GM21423 (cell line): Measurements from ENCODE around the gene GJA8.
"Not testable (repeated sequence)": the region's sequence is repeated elsewhere in the genome, so short reads cannot be mapped to it uniquely, and the experiment has no call there.

Experiments used
- ATAC-seq: cut with Tn5 transposase; IDR thresholded peaks from one replicate; pipeline ENCODE4 v1.9.1; 2021; ENCODE audit warnings: mild to moderate bottlenecking, moderate library complexity; ENCODE audit not compliant: unreplicated experiment

GJA8 gene

DNA sequence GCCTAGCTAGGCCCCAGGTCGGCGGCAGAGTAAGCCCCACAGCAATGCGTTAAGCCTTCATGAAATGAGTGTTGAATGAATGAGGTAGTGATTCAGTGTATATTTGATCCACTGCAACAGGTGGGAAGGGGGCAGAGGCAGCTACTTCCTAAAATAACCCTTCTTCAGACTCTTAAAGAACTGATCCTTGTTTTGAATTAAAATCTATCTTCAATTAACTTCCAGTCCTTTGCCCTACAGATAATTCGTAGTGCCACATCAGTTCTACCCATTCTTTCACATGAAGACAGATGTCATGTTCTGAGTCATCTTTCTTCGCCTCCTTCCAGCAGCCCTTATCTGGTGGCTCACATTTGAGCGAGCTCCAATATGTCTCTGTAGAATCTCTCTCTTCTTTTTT is 24.6 kb downstream of the GJA8 start:
- not testable (repeated sequence) for ATAC-seq

DNA sequence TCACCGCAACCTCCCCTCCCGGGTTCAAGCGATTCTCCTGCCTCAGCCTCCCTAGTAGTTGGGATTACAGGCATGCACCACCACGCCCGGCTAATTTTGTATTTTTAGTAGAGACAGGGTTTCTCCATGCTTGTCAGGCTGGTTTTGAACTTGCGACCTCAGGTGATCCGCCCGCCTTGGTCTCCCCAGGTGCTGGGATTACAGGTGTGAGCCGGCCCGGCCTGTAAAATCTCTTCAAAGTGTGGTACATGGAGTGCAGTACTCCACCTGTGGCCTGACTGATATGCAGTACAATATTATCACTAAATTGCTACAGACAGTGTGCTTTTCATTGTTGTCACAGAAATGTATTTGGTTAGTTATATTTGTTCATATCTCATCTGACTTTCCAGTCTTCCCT is 25.1 kb downstream of the GJA8 start:
- not testable (repeated sequence) for ATAC-seq

DNA sequence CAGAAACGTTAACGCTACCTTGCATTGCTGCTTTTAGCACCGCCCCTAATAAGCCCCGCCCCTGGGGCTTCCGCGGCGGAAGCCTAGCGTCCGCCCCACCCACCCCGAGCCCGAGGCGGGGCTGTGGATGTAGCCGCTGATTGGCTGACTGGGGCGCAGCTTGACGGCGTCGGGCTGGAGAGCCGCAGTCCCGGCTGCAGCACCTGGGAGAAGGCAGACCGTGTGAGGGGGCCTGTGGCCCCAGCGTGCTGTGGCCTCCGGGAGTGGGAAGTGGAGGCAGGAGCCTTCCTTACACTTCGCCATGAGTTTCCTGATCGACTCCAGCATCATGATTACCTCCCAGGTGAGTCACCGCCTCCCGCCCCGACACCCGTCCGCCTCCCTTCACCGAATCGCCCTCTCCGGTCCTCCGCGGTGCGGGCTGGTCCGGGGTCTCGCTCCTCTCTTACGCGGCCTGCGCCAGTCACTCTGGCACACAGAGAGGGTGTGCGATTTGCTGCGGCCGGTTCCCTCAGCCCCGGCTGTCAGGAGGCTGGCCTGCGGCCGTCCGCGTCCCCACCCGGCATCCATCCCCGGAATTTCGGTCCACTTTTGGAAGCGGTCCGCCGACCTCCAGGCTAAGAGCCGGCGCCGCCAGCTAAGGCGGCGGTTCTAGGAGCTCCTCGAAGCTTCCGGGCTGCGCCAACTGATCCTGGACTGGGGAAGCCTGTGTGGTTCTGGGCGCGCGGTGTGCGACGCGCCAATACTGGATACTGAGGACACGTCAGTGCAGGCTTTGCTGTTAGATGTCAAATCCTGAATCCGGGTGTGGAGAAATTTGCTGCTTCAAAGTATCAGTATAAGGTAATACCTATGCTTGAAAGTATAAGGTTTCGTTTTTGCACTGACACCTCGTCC is 25.9 kb downstream of the GJA8 start, which contains the start of gene GPR89B:
Gene GPR89B, plus strand, starts transcription at position 185 of the 897 bp plus-strand sequence. Its CDS starts 117 bp downstream, at position 302.
- peak; percentile 97 for ATAC-seq

DNA sequence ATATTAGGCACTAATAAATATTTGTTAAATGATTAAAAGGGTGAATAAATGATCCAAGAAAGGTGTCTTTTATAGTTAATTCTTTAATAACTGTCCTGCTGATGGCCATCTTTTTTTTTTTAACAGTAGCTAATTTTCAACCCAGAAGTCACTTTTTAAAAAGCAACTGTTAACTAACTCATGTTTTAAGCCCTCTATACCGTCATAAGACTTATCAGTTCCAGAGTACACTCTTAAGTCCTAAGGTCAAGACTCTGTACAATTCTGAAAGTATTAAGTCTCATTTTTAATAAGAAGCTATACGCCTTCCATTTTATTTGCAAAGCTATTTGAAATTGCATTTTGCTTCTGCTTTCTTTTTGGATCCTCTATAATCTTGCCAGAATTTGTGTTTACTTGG is 28.5 kb downstream of the GJA8 start:
- not testable (repeated sequence) for ATAC-seq

DNA sequence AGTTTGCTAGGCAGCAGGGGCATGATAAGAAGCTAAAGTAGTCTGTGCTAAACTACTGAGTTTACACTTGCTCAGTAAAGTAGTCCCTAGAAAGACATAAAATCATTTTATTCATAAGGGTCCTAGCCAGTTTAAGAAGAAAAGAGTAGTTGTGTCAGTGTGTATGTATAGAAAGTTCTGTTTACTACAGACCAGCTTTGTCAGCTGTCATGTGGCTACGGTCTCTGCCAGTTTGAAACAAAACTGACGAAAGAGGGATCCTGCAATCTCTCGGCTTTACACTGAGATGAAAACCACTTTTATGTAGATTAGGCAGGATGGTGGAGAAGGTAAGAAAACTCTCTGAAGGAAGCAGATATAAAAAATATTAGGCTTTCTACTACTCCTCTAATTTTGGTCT is 32.7 kb downstream of the GJA8 start:
- not testable (repeated sequence) for ATAC-seq

DNA sequence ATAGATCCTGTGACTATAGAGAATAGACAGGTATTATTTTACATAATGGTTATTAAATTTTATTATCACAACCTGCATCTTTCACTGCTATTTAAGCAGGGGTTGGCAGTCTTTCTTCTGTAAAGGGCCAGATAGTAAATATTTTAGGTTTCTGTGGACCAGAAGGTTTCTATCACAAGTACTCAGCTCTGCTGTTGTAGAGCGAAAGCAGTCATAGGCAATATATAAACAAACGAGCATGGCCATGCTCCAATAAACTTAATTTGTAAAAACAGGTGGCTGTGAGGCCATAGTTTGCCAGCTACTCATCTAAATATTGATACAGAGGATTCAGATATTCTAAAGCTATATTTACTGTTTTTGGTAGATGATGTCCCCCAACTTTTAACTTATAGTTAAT is 37.9 kb downstream of the GJA8 start:
- ATAC-seq, result not testable (repeated sequence)

DNA sequence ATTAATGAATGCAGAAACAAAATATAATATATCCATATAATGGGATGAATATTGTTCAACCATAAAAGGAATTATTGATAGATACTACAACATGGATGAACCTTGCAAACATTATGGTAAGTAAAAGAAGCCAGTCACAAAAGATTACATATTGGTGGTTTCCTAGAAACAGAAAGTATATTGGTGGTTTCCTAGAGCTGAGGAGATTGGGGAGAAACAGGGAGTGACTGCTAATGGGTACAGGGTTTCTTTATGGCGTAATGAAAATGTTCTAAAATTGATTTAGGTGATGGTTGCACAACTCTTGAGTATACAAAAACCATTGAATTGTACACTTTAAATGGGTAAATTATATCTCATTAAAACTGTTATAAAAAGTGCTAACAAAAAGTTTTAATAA is 40.0 kb downstream of the GJA8 start:
- not testable (repeated sequence) for ATAC-seq

DNA sequence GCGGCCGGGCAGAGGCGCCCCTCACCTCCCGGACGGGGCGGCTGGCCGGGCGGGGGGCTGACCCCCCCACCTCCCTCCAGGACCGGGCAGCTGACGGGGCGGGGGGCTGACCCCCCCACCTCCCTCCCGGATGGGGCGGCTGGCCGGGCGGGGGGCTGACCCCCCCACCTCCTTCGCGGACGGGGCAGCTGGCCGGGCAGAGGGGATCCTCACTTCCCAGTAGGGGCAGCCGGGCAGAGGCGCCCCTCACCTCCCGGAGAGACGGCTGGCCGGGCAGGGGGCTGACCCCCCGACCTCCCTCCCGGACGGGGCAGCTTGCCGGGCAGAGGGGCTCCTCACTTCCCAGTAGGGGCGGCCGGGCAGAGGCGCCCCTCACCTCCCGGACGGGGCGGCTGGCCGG is 46.9 kb downstream of the GJA8 start:
- ATAC-seq, result not testable (repeated sequence)
